B cell (primary cell): ENCODE measurements around the gene SPPL2B. TPM values are rescaled to one million over a fixed set of nuclear protein-coding genes. Genes with fewer than 3 reads are reported as not detected.

Experiments
- ATAC-seq: fragments of 200-7000 bp; cut with Tn5 transposase; one replicate; pipeline ENCODE4 v1.10.0; 2021; ENCODE audit warnings: low read depth, mild to moderate bottlenecking, moderate number of reproducible peaks, moderate library complexity
- CTCF ChIA-PET: fragments of 350-600 bp; sonication (Branson Sonifier 250); formaldehyde crosslinking; loops from one replicate; lab custom pipeline; 2021; ENCODE audit warnings: antibody characterized with exemption, inconsistent platforms; lab: Charles Lee
- POLR2A ChIA-PET: fragments of 350-600 bp; sonication (Branson Sonifier 250); formaldehyde crosslinking; loops from one replicate; lab custom pipeline; 2021; ENCODE audit warnings: antibody characterized with exemption; lab: Charles Lee
- DNase-seq: peaks from one replicate; pipeline ENCODE4 v3.0.0; 2013
- H2AFZ ChIP-seq: 2 replicates; pipeline ENCODE4 v1.6.1; 2012; ENCODE audit warnings: mild to moderate bottlenecking, low read depth, low read length; ENCODE audit not compliant: insufficient read depth, poor library complexity, severe bottlenecking
- H3K27ac ChIP-seq, 2 donors: 1 replicate in 1 of 2; 2 replicates in 1 of 2; pipeline ENCODE4 v1.5.1; 2012 to 2013; ENCODE audit warnings: low read length in 2 of 2, mild to moderate bottlenecking in 2 of 2, moderate library complexity in 1 of 2
- H3K27me3 ChIP-seq, 4 experiments: fragments of 200-600 bp in 1 of 4; sonication (generic) in 1 of 4; replicated peaks in 1 of 4; 1 replicate in 2 of 4; 2 replicates in 2 of 4; pipeline versions ENCODE4 v1.6.1 to v1.7.0; 2013 to 2016; ENCODE audit warnings: low read length in 3 of 4, mild to moderate bottlenecking in 2 of 4, mixed read lengths in 1 of 4, moderate library complexity in 1 of 4; ENCODE audit not compliant: insufficient read depth in 4 of 4, control insufficient read depth in 3 of 4; ENCODE audit errors: control extremely low read depth in 1 of 4
- H3K36me3 ChIP-seq, 2 experiments: replicated peaks in 1 of 2; 1 replicate in 1 of 2; 2 replicates in 1 of 2; pipeline versions ENCODE4 v1.6.1 to v1.7.1; 2013; ENCODE audit warnings: low read length in 1 of 2; ENCODE audit not compliant: insufficient read depth in 2 of 2, control insufficient read depth in 1 of 2; ENCODE audit errors: control extremely low read depth in 1 of 2, extremely low read depth in 1 of 2
- H3K4me1 ChIP-seq, 2 donors: fragments of 200-600 bp in 1 of 2; sonication (generic) in 1 of 2; 1 replicate in 1 of 2; 2 replicates in 1 of 2; pipeline versions ENCODE4 v1.5.1 to v1.6.1; 2013 to 2017; ENCODE audit warnings: low read length in 2 of 2; ENCODE audit not compliant: control insufficient read depth in 2 of 2, insufficient read depth in 2 of 2
- H3K4me2 ChIP-seq: replicated peaks from 2 replicates; pipeline ENCODE3; 2012; ENCODE audit warnings: mild to moderate bottlenecking, low read depth, low read length; ENCODE audit not compliant: poor library complexity, severe bottlenecking
- H3K4me3 ChIP-seq, 5 experiments: fragments of 200-600 bp in 1 of 5; sonication (generic) in 1 of 5; 1 replicate in 3 of 5; 2 replicates in 2 of 5; pipeline versions ENCODE4 v1.5.1 to v1.7.0; 2011 to 2016; ENCODE audit warnings: low read length in 4 of 5, mild to moderate bottlenecking in 4 of 5, low read depth in 2 of 5, control low read depth in 1 of 5, moderate library complexity in 1 of 5; ENCODE audit not compliant: insufficient read depth in 1 of 5; ENCODE audit errors: control extremely low read depth in 1 of 5, extremely low read depth in 1 of 5
- H3K79me2 ChIP-seq: fragments of 200-600 bp; sonication (generic); one replicate; pipeline ENCODE4 v1.6.0; 2016; ENCODE audit warnings: low read length; ENCODE audit not compliant: control insufficient read depth, insufficient read depth
- H3K9ac ChIP-seq: fragments of 200-600 bp; sonication (generic); 2 replicates; pipeline ENCODE4 v1.6.1; 2017; ENCODE audit warnings: mild to moderate bottlenecking, low read length, moderate library complexity
- H3K9me3 ChIP-seq, 3 donors: one replicate each; pipeline versions ENCODE4 v1.6.1 to v1.7.1; 2013; ENCODE audit warnings: low read length in 2 of 3; ENCODE audit not compliant: control insufficient read depth in 2 of 3, insufficient read depth in 1 of 3; ENCODE audit errors: control extremely low read depth in 1 of 3
- H4K20me1 ChIP-seq: 2 replicates; pipeline ENCODE4 v1.6.0; 2012; ENCODE audit warnings: mild to moderate bottlenecking, low read length; ENCODE audit not compliant: insufficient read depth, control insufficient read depth, poor library complexity, severe bottlenecking
- H3K27ac Mint-ChIP-seq: one replicate; pipeline ENCODE4 v1.8.0; 2021; ENCODE audit warnings: mixed read lengths
- H3K27me3 Mint-ChIP-seq: one replicate; pipeline ENCODE4 v1.8.0; 2021; ENCODE audit warnings: mixed read lengths
- H3K4me1 Mint-ChIP-seq: one replicate; pipeline ENCODE4 v1.8.0; 2021; ENCODE audit warnings: mixed read lengths
- H3K4me3 Mint-ChIP-seq: one replicate; pipeline ENCODE4 v1.8.0; 2021; ENCODE audit warnings: mixed read lengths
- H3K9me3 Mint-ChIP-seq: one replicate; pipeline ENCODE4 v1.8.0; 2022; ENCODE audit warnings: mixed read lengths; ENCODE audit not compliant: insufficient read depth
- EZH2 ChIP-seq: IDR thresholded peaks from 2 replicates; pipeline ENCODE4 v1.6.1; 2012; ENCODE audit warnings: borderline replicate concordance, low read depth, mild to moderate bottlenecking, moderate library complexity, low read length; ENCODE audit not compliant: insufficient read depth, poor library complexity, severe bottlenecking
- WGBS: methylation state at CpG from one replicate; pipeline ENCODE4 v1.1.5; 2013; ENCODE audit warnings: missing lambda C conversion rate; ENCODE audit not compliant: insufficient coverage; 5-methylcytosine and 5-hydroxymethylcytosine counted together
- intact Hi-C: fragments of 100-400 bp; cut with micrococcal nuclease; formaldehyde crosslinking; loops from one replicate; pipeline ENCODE4 v1.10.0; 2022
- polyA plus RNA-seq: library from polyadenylated mRNA; depleted of rRNA; stranded (reverse); fragments of >200 nt; gene quantifications from 2 replicates; pipeline ENCODE4 v1.2.3, GENCODE V29; 2012
- total RNA-seq, 2 donors: library from RNA; stranded (reverse); fragments of 120-200 nt in 1 of 2; gene quantifications; 1 replicate in 1 of 2; 2 replicates in 1 of 2; pipeline versions ENCODE4 v1.2.3 to v1.2.4, GENCODE V29; 2013 to 2022
- TF ChIP-seq, protein P1 (sequence below): fragments of 200-600 bp; IDR thresholded peaks from one replicate; pipeline ENCODE4 v1.8.0; 2022; ENCODE audit warnings: antibody characterized with exemption, mild to moderate bottlenecking

The SPPL2B gene
- total and polyA plus RNA-seq, 2 donors (not counting 1 experiment from before 2014, with no cell fraction given), result 415 to 479 TPM

DNA sequence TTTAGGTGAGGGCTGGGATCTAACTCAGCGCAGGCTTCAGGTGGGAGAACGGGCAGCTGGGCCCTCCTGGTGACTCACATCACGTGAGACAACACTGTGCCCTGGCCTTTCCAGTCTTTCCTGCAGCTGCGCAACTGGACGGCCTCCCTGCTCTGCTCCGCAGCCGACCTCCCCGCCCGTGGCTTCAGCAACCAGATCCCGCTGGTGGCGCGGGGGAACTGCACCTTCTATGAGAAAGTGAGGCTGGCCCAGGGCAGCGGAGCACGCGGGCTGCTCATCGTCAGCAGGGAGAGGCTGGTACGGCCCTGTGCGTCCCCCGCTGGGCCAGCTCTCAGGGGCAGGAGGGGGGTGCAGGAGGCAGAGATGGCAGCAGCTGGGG, 8.8 kb downstream of the SPPL2B start:
- CTCF ChIA-PET, result no interaction called here
- ATAC-seq (no peak), DNase-seq (peak; percentile 43)
- Mint-ChIP-seq H3K4me1 (peaks cover 32% of the 10 kb centered on the region), H3K9me3 (peaks cover 2% of the 10 kb centered on the region), H3K4me3 (no peak overlapping the region), H3K27me3 (no peaks in the 10 kb centered on the region), H3K27ac (no peak overlapping the region)
- peaks cover 0 to 11% (median 0%) of the 10 kb centered on the region in 3 donors for H3K9me3 ChIP-seq
- H3K4me3 ChIP-seq, result no peak overlapping the region
- 91% methylated on average over 18 of the region's 19 CpGs for WGBS
- no peak overlapping the region for H3K9ac ChIP-seq
- POLR2A ChIA-PET, result no interaction called here
- H3K27ac ChIP-seq, result no peak overlapping the region
- peaks cover 61% of the 10 kb centered on the region for H4K20me1 ChIP-seq
- intact Hi-C loops, result no loop called here
- H3K4me2 ChIP-seq, result no peak overlapping the region
- peaks cover 16 to 21% of the 10 kb centered on the region in 2 donors for H3K4me1 ChIP-seq
- peaks cover 0 to 61% of the 10 kb centered on the region in 2 experiments for H3K36me3 ChIP-seq
- H3K79me2 ChIP-seq, result peaks cover 58% of the 10 kb centered on the region
- TF ChIP-seq EZH2, result no peak
- no peak overlapping the region for H2AFZ ChIP-seq
- H3K27me3 ChIP-seq, result no peaks in the 10 kb centered on the region

DNA sequence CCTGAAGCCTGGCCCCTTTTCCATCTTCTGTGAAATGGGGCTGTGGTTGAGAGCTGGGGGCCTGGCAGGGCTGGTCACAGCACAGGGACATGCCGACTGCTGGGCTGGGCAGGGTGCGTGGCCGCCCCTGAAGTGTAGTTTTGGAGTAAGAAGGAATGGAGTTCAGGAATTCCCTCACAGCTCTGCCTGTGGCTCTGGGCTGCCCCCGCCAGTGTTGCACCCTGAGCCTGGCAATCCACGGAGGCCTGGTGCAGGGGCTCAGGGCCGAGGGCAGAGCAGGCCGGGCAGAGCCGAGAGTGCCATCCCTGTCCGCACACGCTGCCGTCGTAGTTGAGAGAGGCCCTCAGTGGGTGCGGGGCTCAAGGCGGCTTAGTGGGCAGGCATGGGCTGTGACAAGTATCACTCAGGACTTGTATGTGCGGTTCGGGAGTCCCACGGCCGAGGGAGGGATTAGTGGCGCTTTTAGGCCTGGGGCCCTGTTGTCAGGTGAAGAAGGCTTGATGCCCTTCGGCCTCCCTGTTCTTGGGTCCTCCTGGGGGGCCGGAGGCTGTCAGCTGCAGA, 9.7 kb downstream of the SPPL2B start:
- Histone ChIP-seq H3K27ac (no peak overlapping the region), H3K79me2 (peaks cover 50% of the 10 kb centered on the region), H2AFZ (no peak overlapping the region), H3K4me1 (peaks cover 12% of the 10 kb centered on the region in 2 donors), H3K9me3 (peaks cover 0 to 11% (median 0%) of the 10 kb centered on the region in 3 donors), H3K27me3 (no peaks in the 10 kb centered on the region), H3K4me3 (no peak overlapping the region), H3K4me2 (no peak overlapping the region), H4K20me1 (peaks cover 61% of the 10 kb centered on the region), H3K9ac (no peak overlapping the region), H3K36me3 (peaks cover 0 to 64% of the 10 kb centered on the region in 2 experiments)
- no peaks in the 10 kb centered on the region for H3K27me3 Mint-ChIP-seq
- no peak for ATAC-seq
- peaks cover 2% of the 10 kb centered on the region for H3K9me3 Mint-ChIP-seq
- peaks cover 27% of the 10 kb centered on the region for H3K4me1 Mint-ChIP-seq
- WGBS, result 97% methylated on average over 21 of the region's 21 CpGs
- no peak overlapping the region for H3K27ac Mint-ChIP-seq
- intact Hi-C loops, result no loop called here
- CTCF ChIA-PET, result no interaction called here
- no peak overlapping the region for H3K4me3 Mint-ChIP-seq
- TF ChIP-seq, protein P1, sequence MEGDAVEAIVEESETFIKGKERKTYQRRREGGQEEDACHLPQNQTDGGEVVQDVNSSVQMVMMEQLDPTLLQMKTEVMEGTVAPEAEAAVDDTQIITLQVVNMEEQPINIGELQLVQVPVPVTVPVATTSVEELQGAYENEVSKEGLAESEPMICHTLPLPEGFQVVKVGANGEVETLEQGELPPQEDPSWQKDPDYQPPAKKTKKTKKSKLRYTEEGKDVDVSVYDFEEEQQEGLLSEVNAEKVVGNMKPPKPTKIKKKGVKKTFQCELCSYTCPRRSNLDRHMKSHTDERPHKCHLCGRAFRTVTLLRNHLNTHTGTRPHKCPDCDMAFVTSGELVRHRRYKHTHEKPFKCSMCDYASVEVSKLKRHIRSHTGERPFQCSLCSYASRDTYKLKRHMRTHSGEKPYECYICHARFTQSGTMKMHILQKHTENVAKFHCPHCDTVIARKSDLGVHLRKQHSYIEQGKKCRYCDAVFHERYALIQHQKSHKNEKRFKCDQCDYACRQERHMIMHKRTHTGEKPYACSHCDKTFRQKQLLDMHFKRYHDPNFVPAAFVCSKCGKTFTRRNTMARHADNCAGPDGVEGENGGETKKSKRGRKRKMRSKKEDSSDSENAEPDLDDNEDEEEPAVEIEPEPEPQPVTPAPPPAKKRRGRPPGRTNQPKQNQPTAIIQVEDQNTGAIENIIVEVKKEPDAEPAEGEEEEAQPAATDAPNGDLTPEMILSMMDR, result no peak
- no peak for TF ChIP-seq EZH2
- DNase-seq, result no peak
- POLR2A ChIA-PET, result no interaction called here
